HG03520 (cell line): ENCODE results near the gene SMAD7.

Source experiments
- ATAC-seq: cut with Tn5 transposase; IDR thresholded peaks from one replicate; pipeline ENCODE4 v1.9.1; 2021; ENCODE audit warnings: mild to moderate bottlenecking, moderate library complexity; ENCODE audit not compliant: unreplicated experiment

The SMAD7 gene

DNA sequence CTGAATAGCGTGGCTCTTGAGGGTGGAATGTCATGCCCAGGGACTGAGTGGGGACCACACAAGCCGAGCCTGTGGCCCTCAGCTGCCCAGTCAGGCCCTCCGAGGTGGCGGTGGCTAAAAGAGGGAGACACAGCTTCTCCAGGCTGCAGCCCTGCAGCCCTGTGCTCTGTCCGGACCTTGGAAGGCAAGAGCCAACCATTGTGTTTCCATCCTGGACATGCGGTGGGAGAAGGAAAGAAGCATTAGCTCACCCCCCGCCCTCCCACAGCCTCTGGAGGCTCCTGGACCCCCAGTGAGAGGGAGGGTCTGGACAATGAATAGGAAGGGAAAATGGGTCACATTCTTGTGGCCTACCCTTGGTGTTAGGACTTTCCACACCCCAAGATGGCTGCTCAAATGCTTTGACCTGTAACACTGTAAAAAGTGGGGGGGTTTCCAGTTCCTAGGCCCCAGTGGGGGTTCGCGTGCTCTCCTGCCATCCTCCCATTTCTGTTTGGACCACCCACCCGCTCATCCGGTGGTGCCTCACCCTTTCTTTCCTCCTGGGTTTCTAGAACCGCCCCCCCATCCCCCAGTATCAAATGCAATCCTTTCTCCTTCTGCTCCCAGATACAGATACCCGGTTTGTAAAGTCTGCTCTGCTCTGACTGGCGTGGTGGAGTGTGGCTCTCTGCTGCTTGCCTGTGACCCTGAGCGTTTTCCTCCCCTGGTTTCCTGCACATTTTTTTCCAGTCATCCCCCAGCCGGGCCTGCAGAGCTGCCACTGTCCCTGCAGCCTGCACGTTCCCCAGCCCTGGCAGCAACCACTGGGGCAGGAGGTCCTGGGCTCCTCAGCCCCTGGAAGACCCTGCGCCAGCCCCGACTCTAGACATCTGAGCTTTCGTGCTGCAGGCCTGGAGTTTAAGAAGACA lies 36.3 kb upstream of the SMAD7 start:
- no peak for ATAC-seq

- no peak for ATAC-seq
These were observed 34.4 kb upstream of the SMAD7 start for GRCh38 chr18:48985161-48985560.

- no peak for ATAC-seq
These were observed 33.1 kb upstream of the SMAD7 start for GRCh38 chr18:48983793-48984437.

GRCh38 chr18:48982266-48982665 lies 31.5 kb upstream of the SMAD7 start:
- no peak for ATAC-seq

- no peak for ATAC-seq
These were observed 29.5 kb upstream of the SMAD7 start for GRCh38 chr18:48979944-48980890.

DNA sequence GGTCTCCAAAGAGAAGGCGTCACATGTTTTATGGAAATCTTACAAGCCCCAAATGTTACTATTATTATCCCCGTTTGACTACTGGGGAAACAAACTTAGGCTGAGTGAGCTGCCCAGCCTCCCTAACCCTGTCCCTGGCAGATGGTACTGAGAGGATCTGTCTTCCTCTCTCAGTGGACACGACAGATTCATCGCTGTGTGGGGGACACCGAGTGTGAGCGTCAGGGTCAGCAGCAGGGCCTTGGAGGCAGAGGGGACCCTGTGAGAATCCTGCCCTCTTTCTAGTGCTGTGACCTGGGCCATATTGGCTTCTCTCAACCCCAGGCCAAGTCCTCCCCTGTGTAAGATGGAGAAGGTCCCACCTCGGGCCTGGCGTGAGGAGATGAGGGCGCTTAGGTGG lies 27.1 kb upstream of the SMAD7 start:
- no peak for ATAC-seq

GRCh38 chr18:48975817-48976649 lies 25.3 kb upstream of the SMAD7 start:
- peak; percentile 51 for ATAC-seq

DNA sequence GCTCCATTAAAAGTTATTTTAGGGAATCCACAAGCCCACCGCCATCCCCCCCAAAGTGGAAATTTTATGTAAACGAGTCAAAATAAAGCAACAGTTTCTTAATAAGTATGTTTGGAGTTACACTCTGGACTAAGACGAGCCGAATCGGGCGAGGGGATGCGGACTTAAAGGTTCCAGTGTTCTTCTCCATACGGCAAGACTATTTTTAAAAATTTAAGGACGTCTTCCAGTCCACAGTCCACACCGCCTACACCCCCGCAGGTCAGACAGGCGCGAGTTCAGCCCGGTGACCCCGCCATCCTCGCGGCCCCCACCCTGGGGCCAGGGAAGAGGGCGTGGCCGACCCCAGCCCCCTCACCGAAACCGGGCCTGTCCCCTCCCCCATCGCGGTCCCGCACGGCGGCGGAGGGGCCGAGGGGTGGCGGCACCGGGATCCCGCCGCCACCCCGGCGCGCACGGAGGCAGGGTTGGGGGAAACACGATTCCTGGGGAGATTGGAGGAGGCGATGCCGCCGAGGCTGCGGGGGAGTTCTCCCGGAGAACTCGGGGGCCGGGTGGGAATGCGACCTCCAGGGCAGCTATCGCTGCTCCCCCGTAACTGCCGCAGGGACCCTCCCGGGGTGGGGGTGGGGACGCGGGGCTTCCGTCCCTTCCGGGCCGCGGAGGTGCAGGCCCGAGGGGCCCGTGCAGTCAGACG lies 24.5 kb upstream of the SMAD7 start:
- peak; percentile 51 for ATAC-seq

DNA sequence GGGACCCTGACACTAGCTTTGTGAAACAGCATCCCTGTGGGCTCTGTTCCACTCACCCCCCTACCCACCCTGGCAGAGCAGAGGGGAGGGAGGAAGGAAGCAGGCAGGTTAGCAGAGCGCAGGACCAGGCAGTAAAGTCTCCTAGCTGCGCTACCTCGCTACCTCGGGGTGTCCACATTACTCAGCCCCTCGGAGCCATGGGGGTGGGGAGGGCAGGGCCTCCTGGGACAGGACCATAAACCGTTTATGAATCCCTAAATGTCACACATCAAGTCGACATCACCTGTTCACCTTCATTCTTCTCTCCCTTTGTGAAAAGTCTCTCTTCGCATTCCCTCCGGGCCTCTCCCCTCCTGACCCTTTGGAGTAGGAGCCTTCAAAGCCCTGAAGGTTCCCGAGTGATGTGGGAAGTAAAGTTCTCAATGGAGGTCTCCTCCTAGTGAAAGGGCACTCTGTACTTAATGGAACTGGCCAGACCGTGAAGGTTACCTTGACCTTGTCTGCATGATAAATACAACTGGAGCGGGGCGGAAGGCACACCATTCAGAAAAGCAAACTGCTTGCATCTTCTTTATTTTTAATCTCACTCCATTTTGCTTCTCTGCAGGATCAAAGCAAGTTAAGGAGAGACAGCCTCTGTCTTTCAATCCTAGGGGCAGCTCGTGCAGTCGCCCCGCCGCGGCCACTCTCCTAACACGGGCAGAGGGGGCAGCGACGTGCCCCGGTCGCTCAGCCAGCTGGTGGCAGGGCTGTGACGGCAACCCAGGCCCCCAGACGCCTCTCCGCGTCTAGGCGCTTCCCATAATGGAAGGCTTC lies 23.7 kb upstream of the SMAD7 start:
- no peak for ATAC-seq

DNA sequence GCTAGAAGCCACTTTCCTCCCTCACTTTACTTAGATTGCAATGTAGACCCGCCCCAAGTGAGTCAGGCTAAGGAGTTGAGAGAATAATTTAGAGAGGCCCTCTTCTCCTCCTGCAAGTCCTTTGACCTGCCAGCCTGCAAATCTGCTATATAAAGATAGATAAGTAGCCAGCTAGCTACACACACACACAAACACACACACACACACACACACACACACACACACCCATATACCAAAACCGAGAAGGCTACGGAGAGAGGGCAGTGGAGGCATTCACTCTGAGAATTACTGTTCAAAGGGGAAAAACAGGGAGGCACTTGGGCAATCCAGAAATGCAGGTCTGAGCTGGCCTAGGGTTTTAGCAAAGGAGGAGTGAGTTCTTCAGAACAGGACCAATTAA lies 23.0 kb upstream of the SMAD7 start:
- ATAC-seq: no peak

- no peak for ATAC-seq
These were observed 17.8 kb upstream of the SMAD7 start for GRCh38 chr18:48968412-48969215.

DNA sequence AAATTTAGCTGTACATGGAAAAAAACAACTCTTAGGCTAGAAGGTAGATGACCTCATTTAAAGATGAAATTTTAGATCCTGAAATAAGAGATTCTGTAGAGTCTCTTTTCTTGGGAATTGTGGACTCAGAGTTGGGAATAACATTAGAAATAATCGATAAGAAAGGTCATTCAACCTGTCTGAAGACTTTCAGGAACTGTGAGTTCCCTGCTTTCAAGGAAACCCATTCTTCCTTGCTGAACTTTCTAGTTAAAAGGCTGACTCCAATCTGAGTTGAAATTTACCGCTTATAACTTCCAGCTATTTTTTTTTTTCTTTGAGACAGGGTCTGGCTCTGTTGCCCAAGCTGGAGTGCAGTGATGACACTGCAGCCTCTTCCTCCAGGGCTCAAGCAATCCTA lies 16.8 kb upstream of the SMAD7 start:
- ATAC-seq: no peak

DNA sequence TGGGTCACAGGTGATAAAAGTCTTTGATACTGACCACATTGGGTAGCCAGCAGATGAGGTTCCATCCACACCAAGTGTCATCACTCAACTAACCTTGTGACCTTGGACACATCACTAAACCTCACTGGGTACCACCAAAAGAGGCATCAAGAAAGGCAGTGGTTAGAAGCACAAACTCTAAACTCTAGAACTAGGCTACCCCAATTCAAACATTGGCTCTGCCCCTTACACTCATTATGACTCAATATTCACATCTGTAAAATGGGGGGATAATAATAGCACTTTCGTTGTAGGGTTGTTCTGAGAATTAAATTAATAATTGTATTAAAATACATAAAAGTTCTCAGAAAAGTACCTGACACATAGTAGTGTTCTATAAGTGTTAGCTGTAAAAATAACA lies 15.8 kb upstream of the SMAD7 start:
- ATAC-seq: no peak

GRCh38 chr18:48963586-48964470 lies 13.1 kb upstream of the SMAD7 start:
- no peak for ATAC-seq

DNA sequence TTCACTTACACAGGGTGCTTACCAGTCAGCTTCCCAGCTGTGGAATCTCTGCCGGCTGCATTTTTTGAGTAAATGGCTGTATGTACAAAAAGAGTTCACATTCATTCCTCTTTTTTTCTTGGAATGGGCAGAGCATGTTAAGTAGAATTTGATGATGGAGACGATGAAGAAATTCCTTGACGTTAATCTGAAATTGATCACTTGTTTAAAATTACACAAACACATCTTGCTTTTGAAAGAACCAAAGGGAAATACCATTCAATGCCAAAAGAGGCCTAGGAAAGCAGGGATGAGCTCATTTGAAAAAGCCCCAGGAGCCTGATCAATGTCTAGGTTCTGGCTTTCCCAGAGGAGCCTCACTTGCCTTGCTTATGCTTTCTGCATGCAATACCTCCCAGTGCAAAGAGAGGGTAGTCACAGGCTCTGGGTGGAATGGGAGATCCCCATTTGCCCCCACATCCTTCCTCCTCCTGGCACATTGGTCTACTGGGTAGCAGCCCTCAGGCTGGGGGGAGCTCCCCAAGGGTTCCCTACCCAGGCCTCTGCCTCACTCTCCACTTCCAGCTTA lies 12.3 kb upstream of the SMAD7 start:
- ATAC-seq: no peak

GRCh38 chr18:48962252-48962993 lies 11.7 kb upstream of the SMAD7 start:
- no peak for ATAC-seq
